IMR-90 (cell line): ENCODE data around the gene SRD5A1. TPM values are rescaled to one million over a fixed set of nuclear protein-coding genes. Genes with fewer than 3 reads are reported as not detected.

ENCODE experiments used
- ATAC-seq: fragments of 200-7000 bp; cut with Tn5 transposase; 2 replicates; pipeline ENCODE4 v1.9.1; 2020; ENCODE audit warnings: low read depth, mild to moderate bottlenecking, moderate library complexity
- BruUV-seq: library from RNA; stranded (reverse); fragments of 400-500 nt; replicated peaks from 2 replicates; lab custom pipeline; 2021; lab: Mats Ljungman, UMichigan
- CTCF ChIA-PET: fragments of 300-600 bp; formaldehyde crosslinking; extraction: SDS; loops from one replicate; lab custom pipeline; 2021; ENCODE audit warnings: antibody characterized with exemption; lab: Yijun Ruan, JAX
- POLR2A ChIA-PET: fragments of 300-600 bp; sonication (Branson Sonifier 250); formaldehyde crosslinking; loops from one replicate; lab custom pipeline; 2022; ENCODE audit warnings: antibody characterized with exemption; ENCODE audit not compliant: unreplicated experiment; lab: Charles Lee
- DNase-seq: peaks from one replicate; pipeline ENCODE4 v3.0.0; 2013
- H2AFZ ChIP-seq: replicated peaks from 2 replicates; pipeline ENCODE3; 2013; ENCODE audit warnings: low read length, mild to moderate bottlenecking; ENCODE audit not compliant: poor library complexity
- H2AK5ac ChIP-seq: 2 replicates; pipeline ENCODE4 v1.6.1; 2013; ENCODE audit warnings: low read depth, low read length, inconsistent platforms
- H2AK9ac ChIP-seq: replicated peaks from 2 replicates; pipeline ENCODE3; 2013; ENCODE audit warnings: mild to moderate bottlenecking, low read depth, low read length, moderate library complexity; ENCODE audit not compliant: poor library complexity
- H2BK120ac ChIP-seq: 2 replicates; pipeline ENCODE4 v1.6.1; 2013; ENCODE audit warnings: low read depth, low read length, inconsistent platforms
- H2BK15ac ChIP-seq: 3 replicates; pipeline ENCODE4 v1.6.1; 2013; ENCODE audit warnings: low read depth, low read length, inconsistent platforms
- H2BK20ac ChIP-seq: 2 replicates; pipeline ENCODE4 v1.6.1; 2013; ENCODE audit warnings: low read depth, mild to moderate bottlenecking, inconsistent platforms, low read length, moderate library complexity
- H2BK5ac ChIP-seq: 2 replicates; pipeline ENCODE4 v1.6.1; 2013; ENCODE audit warnings: mild to moderate bottlenecking, low read depth, low read length, inconsistent platforms; ENCODE audit not compliant: poor library complexity, severe bottlenecking
- H3K14ac ChIP-seq: replicated peaks from 2 replicates; pipeline ENCODE4 v1.6.1; 2013; ENCODE audit warnings: low read depth, low read length, inconsistent platforms
- H3K18ac ChIP-seq: 2 replicates; pipeline ENCODE4 v1.6.1; 2013; ENCODE audit warnings: low read depth, low read length, control low read depth
- H3K23ac ChIP-seq: 2 replicates; pipeline ENCODE4 v1.6.1; 2013; ENCODE audit warnings: low read depth, low read length, inconsistent platforms
- H3K27ac ChIP-seq: 2 replicates; pipeline ENCODE4 v1.5.1; 2013; ENCODE audit warnings: mild to moderate bottlenecking, control low read depth, low read length; ENCODE audit not compliant: insufficient read depth
- H3K27me3 ChIP-seq: 2 replicates; pipeline ENCODE4 v1.6.1; 2013; ENCODE audit warnings: low read length; ENCODE audit not compliant: control insufficient read depth, insufficient read depth
- H3K36me3 ChIP-seq: 2 replicates; pipeline ENCODE4 v1.6.1; 2013; ENCODE audit warnings: low read length, mixed read lengths; ENCODE audit not compliant: control insufficient read depth, insufficient read depth
- H3K4ac ChIP-seq: 2 replicates; pipeline ENCODE4 v1.6.1; 2013; ENCODE audit warnings: low read depth, low read length, inconsistent platforms
- H3K4me1 ChIP-seq: 2 replicates; pipeline ENCODE4 v1.6.1; 2013; ENCODE audit warnings: low read length, mixed read lengths; ENCODE audit not compliant: control insufficient read depth, insufficient read depth
- H3K4me2 ChIP-seq: 2 replicates; pipeline ENCODE4 v1.6.1; 2013; ENCODE audit warnings: low read depth, mild to moderate bottlenecking, control low read depth, low read length, moderate library complexity
- H3K4me3 ChIP-seq: 2 replicates; pipeline ENCODE4 v1.5.1; 2013; ENCODE audit warnings: low read depth, mild to moderate bottlenecking, control low read depth, low read length, moderate library complexity; ENCODE audit not compliant: insufficient read depth
- H3K56ac ChIP-seq: 2 replicates; pipeline ENCODE4 v1.6.1; 2013; ENCODE audit warnings: low read length, inconsistent platforms; ENCODE audit not compliant: insufficient read depth; ENCODE audit errors: extremely low read depth
- H3K79me1 ChIP-seq, 2 experiments: 2 replicates each; pipeline ENCODE4 v1.6.1; 2013; ENCODE audit warnings: low read length in 2 of 2, inconsistent platforms in 1 of 2, low read depth in 1 of 2
- H3K9ac ChIP-seq: 2 replicates; pipeline ENCODE4 v1.6.1; 2013; ENCODE audit warnings: low read depth, low read length, control low read depth
- H3K9me1 ChIP-seq: 2 replicates; pipeline ENCODE4 v1.6.1; 2013; ENCODE audit warnings: low read length, inconsistent platforms; ENCODE audit not compliant: insufficient read depth
- H3K9me3 ChIP-seq: 2 replicates; pipeline ENCODE4 v1.6.1; 2013; ENCODE audit warnings: low read length; ENCODE audit not compliant: control insufficient read depth, insufficient read depth
- H4K20me1 ChIP-seq: 2 replicates; pipeline ENCODE4 v1.6.1; 2013; ENCODE audit warnings: low read length, inconsistent platforms; ENCODE audit not compliant: insufficient read depth
- H4K5ac ChIP-seq: 2 replicates; pipeline ENCODE4 v1.6.1; 2013; ENCODE audit warnings: mild to moderate bottlenecking, low read depth, low read length, control low read depth
- H4K8ac ChIP-seq, 2 experiments: 2 replicates each; pipeline ENCODE4 v1.6.1; 2013; ENCODE audit warnings: low read depth in 2 of 2, low read length in 2 of 2, control low read depth in 1 of 2, inconsistent platforms in 1 of 2
- H4K91ac ChIP-seq: 2 replicates; pipeline ENCODE4 v1.6.1; 2013; ENCODE audit warnings: low read depth, low read length, inconsistent platforms; ENCODE audit not compliant: insufficient read depth
- CEBPB ChIP-seq: IDR thresholded peaks from 2 replicates; pipeline ENCODE4 v1.6.1; 2012; ENCODE audit warnings: low read depth, low read length, improper control_type of control experiment
- CHD1 ChIP-seq: IDR thresholded peaks from 2 replicates; pipeline ENCODE4 v1.6.1; 2012; ENCODE audit warnings: low read depth, low read length, improper control_type of control experiment
- CTCF ChIP-seq: conservative IDR thresholded peaks from 2 replicates; pipeline ENCODE4 v1.5.1; 2012; ENCODE audit warnings: mild to moderate bottlenecking, low read depth, low read length, improper control_type of control experiment
- MAZ ChIP-seq: IDR thresholded peaks from 2 replicates; pipeline ENCODE4 v1.6.1; 2012; ENCODE audit warnings: low read depth, mild to moderate bottlenecking, low read length, improper control_type of control experiment, moderate library complexity, borderline replicate concordance
- MXI1 ChIP-seq: IDR thresholded peaks from 2 replicates; pipeline ENCODE4 v1.6.1; 2012; ENCODE audit warnings: low read depth, mild to moderate bottlenecking, low read length, moderate library complexity, borderline replicate concordance
- NFE2L2 ChIP-seq: fragments of 150-350 bp; IDR thresholded peaks from 2 replicates; pipeline ENCODE4 v1.6.1; 2016; ENCODE audit warnings: low read depth, mild to moderate bottlenecking, low read length
- POLR2A ChIP-seq: IDR thresholded peaks from 2 replicates; pipeline ENCODE4 v1.6.1; 2012; ENCODE audit warnings: mild to moderate bottlenecking, low read depth, low read length
- RFX5 ChIP-seq: IDR thresholded peaks from 2 replicates; pipeline ENCODE4 v1.8.0; 2012; ENCODE audit warnings: low read depth, mild to moderate bottlenecking, low read length, moderate library complexity
- SMC3 ChIP-seq: fragments of 150-350 bp; IDR thresholded peaks from 2 replicates; pipeline ENCODE4 v1.6.1; 2016; ENCODE audit warnings: low read depth, mild to moderate bottlenecking, antibody characterized with exemption, low read length, moderate library complexity
- WGBS, 2 experiments: methylation state at CpG; one replicate each; pipeline versions ENCODE4 v1.1.5 to v1.1.7; 2013; ENCODE audit warnings: missing lambda C conversion rate in 2 of 2; ENCODE audit not compliant: insufficient read length in 1 of 2; ENCODE audit errors: extremely low coverage in 2 of 2; 5-methylcytosine and 5-hydroxymethylcytosine counted together
- dilution Hi-C: fragments of 300-500 bp; cut with HindIII; formaldehyde crosslinking; loops from one replicate; pipeline ENCODE4 v1.14.3; 2018; ENCODE audit warnings: low sequenced_read_pairs; ENCODE audit not compliant: unreplicated experiment
- in situ Hi-C: fragments of 300-500 bp; cut with MboI; formaldehyde crosslinking; loops from 3 replicates; pipeline ENCODE4 v1.14.3; 2019; ENCODE audit warnings: low sequenced_read_pairs, inconsistent platforms, mixed read lengths
- intact Hi-C: fragments of 100-400 bp; cut with micrococcal nuclease; formaldehyde crosslinking; loops from 2 replicates; pipeline ENCODE4 v1.10.0; 2022
- polyA plus RNA-seq, 3 experiments: library from polyadenylated mRNA; depleted of rRNA; stranded (reverse); fragments of >200 nt; gene quantifications; 2 replicates each; pipeline ENCODE4 v1.2.3, GENCODE V29; 2012; ENCODE audit warnings: low replicate concordance in 1 of 3
- total RNA-seq: library from RNA; depleted of rRNA; stranded (reverse); fragments of >200 nt; gene quantifications from 2 replicates; pipeline ENCODE4 v1.2.3, GENCODE V29; 2012
- TF ChIP-seq, protein P1 (sequence below): fragments of 150-350 bp; IDR thresholded peaks from 2 replicates; pipeline ENCODE4 v1.6.1; 2016; ENCODE audit warnings: low read depth, mild to moderate bottlenecking, low read length, moderate library complexity, borderline replicate concordance

Gene SRD5A1
- total and polyA plus RNA-seq, 2 of the 4 experiments (the other 2 are of a cell fraction) = 6.3 to 18.2 TPM

GRCh38 chr5:6608016-6608415 lies 25.2 kb upstream of the SRD5A1 start:
- Histone ChIP-seq H4K8ac (no peak overlapping the region), H3K27me3 (no peaks in the 10 kb centered on the region), H4K5ac (no peak overlapping the region), H2BK20ac (no peak overlapping the region), H3K18ac (no peak overlapping the region), H3K4me2 (no peak overlapping the region), H2BK5ac (no peak overlapping the region), H3K4me1 (no peaks in the 10 kb centered on the region), H3K27ac (no peak overlapping the region), H3K9me1 (no peaks in the 10 kb centered on the region), H2BK15ac (no peak overlapping the region), H2AK5ac (no peak overlapping the region), H4K91ac (no peak overlapping the region), H3K9me3 (no peaks in the 10 kb centered on the region), H3K36me3 (peaks cover 57% of the 10 kb centered on the region), H3K56ac (no peak overlapping the region), H3K4me3 (no peak overlapping the region), H3K23ac (no peak overlapping the region), H3K9ac (no peak overlapping the region), H2AFZ (no peak overlapping the region), H3K79me1 (peaks cover 10 to 24% of the 10 kb centered on the region in 2 experiments), H2AK9ac (no peak overlapping the region), H2BK120ac (no peak overlapping the region), H3K4ac (no peak overlapping the region), H3K14ac (no peak overlapping the region), H4K20me1 (peaks cover 15% of the 10 kb centered on the region)
- ATAC-seq (no peak), DNase-seq (no peak)
- POLR2A ChIA-PET = no interaction called here
- in situ Hi-C loops (no loop called here), intact Hi-C loops (loop anchor here (10.0 kb wide), 1 partner anchor 233 kb away; the partner anchor contains the start of gene MED10), dilution Hi-C loops (no loop called here)
- no peak for TF ChIP-seq CEBPB
- TF ChIP-seq, protein P1, sequence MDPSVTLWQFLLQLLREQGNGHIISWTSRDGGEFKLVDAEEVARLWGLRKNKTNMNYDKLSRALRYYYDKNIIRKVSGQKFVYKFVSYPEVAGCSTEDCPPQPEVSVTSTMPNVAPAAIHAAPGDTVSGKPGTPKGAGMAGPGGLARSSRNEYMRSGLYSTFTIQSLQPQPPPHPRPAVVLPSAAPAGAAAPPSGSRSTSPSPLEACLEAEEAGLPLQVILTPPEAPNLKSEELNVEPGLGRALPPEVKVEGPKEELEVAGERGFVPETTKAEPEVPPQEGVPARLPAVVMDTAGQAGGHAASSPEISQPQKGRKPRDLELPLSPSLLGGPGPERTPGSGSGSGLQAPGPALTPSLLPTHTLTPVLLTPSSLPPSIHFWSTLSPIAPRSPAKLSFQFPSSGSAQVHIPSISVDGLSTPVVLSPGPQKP = no peak
- TF ChIP-seq MAZ = no peak
- no peak for TF ChIP-seq NFE2L2
- no peak for TF ChIP-seq SMC3
- no peak for TF ChIP-seq MXI1
- no peak for TF ChIP-seq POLR2A
- TF ChIP-seq CTCF = no peak
- TF ChIP-seq RFX5 = no peak
- no peak for TF ChIP-seq CHD1
- CTCF ChIA-PET = interaction anchor here (0.6 kb wide), 1 partner anchor 17 kb away, joined by 3 read pairs; no protein-coding TSS in a partner anchor
- BruUV-seq = no TSS peak
- no CpG with 5 or more reads among the region's 3 CpGs for WGBS, 2 experiments
